HepG2 (cell line): ENCODE measurements around the gene CHI3L1. TPM values are rescaled to one million over a fixed set of nuclear protein-coding genes. Genes with fewer than 3 reads are reported as not detected.

Experiments
- ATAC-seq: fragments of 200-7000 bp; cut with Tn5 transposase; 3 replicates; pipeline ENCODE4 v1.9.1; 2020; ENCODE audit warnings: mild to moderate bottlenecking, moderate library complexity
- BruUV-seq: library from RNA; stranded (reverse); fragments of 400-500 nt; replicated peaks from 2 replicates; lab custom pipeline; 2021; lab: Mats Ljungman, UMichigan
- CTCF ChIA-PET: fragments of 300-600 bp; formaldehyde crosslinking; extraction: SDS; loops from one replicate; lab custom pipeline; 2021; ENCODE audit warnings: low total read pairs, inconsistent platforms, low intra/inter-chr PET ratio; lab: Yijun Ruan, JAX
- POLR2A ChIA-PET: fragments of 350-600 bp; sonication (Branson Sonifier 250); formaldehyde crosslinking; loops from one replicate; lab custom pipeline; 2020; ENCODE audit warnings: antibody characterized with exemption, inconsistent platforms; lab: Yijun Ruan, JAX
- DNase-seq: peaks from one replicate; pipeline ENCODE4 v3.0.0-alpha.2; 2015; ENCODE audit warnings: low spot score
- FAIRE-seq: peaks from 3 replicates; lab custom pipeline; 2011; peaks lifted over from hg19 to GRCh38; lab: Jason Lieb, UNC
- H2AFZ ChIP-seq: one replicate; pipeline ENCODE4 v1.6.1; 2011; ENCODE audit warnings: low read length, inconsistent platforms
- H3K27ac ChIP-seq: fragments of 300-600 bp; 3 replicates; pipeline ENCODE4 v1.8.0; 2011; ENCODE audit warnings: mixed run types, mild to moderate bottlenecking, mixed read lengths, low read length, inconsistent platforms; ENCODE audit not compliant: insufficient read depth; ENCODE audit errors: extremely low read length
- H3K27me3 ChIP-seq, 2 experiments: fragments of 200-600 bp in 1 of 2; 2 replicates in 1 of 2; 3 replicates in 1 of 2; pipeline versions ENCODE4 v1.6.0 to v1.8.0; 2011; ENCODE audit warnings: low read length in 2 of 2, mild to moderate bottlenecking in 2 of 2, moderate library complexity in 2 of 2, inconsistent platforms in 1 of 2; ENCODE audit not compliant: insufficient read depth in 2 of 2, control insufficient read depth in 1 of 2
- H3K36me3 ChIP-seq, 2 experiments: fragments of 200-600 bp in 1 of 2; replicated peaks in 1 of 2; 2 replicates in 1 of 2; 3 replicates in 1 of 2; pipeline versions ENCODE4 v1.5.1 to v1.8.0; 2011; ENCODE audit warnings: low read length in 2 of 2, inconsistent platforms in 1 of 2; ENCODE audit not compliant: insufficient read depth in 2 of 2, control insufficient read depth in 1 of 2
- H3K4me1 ChIP-seq: 2 replicates; pipeline ENCODE4 v1.5.1; 2012; ENCODE audit warnings: low read length, inconsistent platforms; ENCODE audit not compliant: insufficient read depth
- H3K4me2 ChIP-seq: 2 replicates; pipeline ENCODE4 v1.6.0; 2011; ENCODE audit warnings: low read depth, low read length, inconsistent platforms
- H3K4me3 ChIP-seq, 3 experiments: fragments of 200-600 bp in 1 of 3; sonication (generic), shearing (Covaris generic) in 1 of 3; replicated peaks in 1 of 3; 2 replicates each; pipeline ENCODE4 v1.5.1; 2011 to 2016; ENCODE audit warnings: low read length in 3 of 3, inconsistent platforms in 2 of 3, low read depth in 2 of 3, mild to moderate bottlenecking in 2 of 3, control low read depth in 1 of 3, mixed read lengths in 1 of 3; ENCODE audit not compliant: insufficient read depth in 1 of 3
- H3K79me2 ChIP-seq: one replicate; pipeline ENCODE4 v1.6.1; 2011; ENCODE audit warnings: low read length, inconsistent platforms; ENCODE audit not compliant: insufficient read depth
- H3K9ac ChIP-seq: 2 replicates; pipeline ENCODE4 v1.6.0; 2011; ENCODE audit warnings: mild to moderate bottlenecking, low read depth, low read length, inconsistent platforms; ENCODE audit not compliant: insufficient read depth
- H3K9me3 ChIP-seq: 2 replicates; pipeline ENCODE4 v1.5.1; 2012; ENCODE audit warnings: mild to moderate bottlenecking, low read length
- H4K20me1 ChIP-seq: 2 replicates; pipeline ENCODE4 v1.6.0; 2011; ENCODE audit warnings: inconsistent platforms, mild to moderate bottlenecking, low read length, moderate library complexity; ENCODE audit not compliant: insufficient read depth
- CREB3 ChIP-seq: sonication (generic); formaldehyde crosslinking; IDR thresholded peaks from 2 replicates; pipeline ENCODE4 v1.5.0; 2020; ENCODE audit warnings: missing genetic modification reagents
- DMAP1 ChIP-seq: IDR thresholded peaks from 2 replicates; pipeline ENCODE4 v1.6.1; 2016
- FOSL1 ChIP-seq: sonication (generic); formaldehyde crosslinking; IDR thresholded peaks from 2 replicates; pipeline ENCODE4 v1.9.0; 2021; ENCODE audit warnings: missing genetic modification reagents, borderline replicate concordance
- SP140L ChIP-seq: sonication (generic); formaldehyde crosslinking; IDR thresholded peaks from 2 replicates; pipeline ENCODE4 v1.4.0; 2020; ENCODE audit warnings: missing genetic modification reagents, borderline replicate concordance
- ZFAT ChIP-seq: sonication (generic); formaldehyde crosslinking; conservative IDR thresholded peaks from 2 replicates; pipeline ENCODE4 v1.8.1; 2023; ENCODE audit warnings: missing genetic modification reagents, inconsistent platforms
- ZNF354B ChIP-seq: sonication (generic); formaldehyde crosslinking; IDR thresholded peaks from 2 replicates; pipeline ENCODE4 v1.8.0; 2022; ENCODE audit warnings: mild to moderate bottlenecking, missing genetic modification reagents
- WGBS: methylation state at CpG from one replicate; pipeline ENCODE4 v1.1.6; 2017; ENCODE audit warnings: low lambda C conversion rate; 5-methylcytosine and 5-hydroxymethylcytosine counted together
- in situ Hi-C: cut with HindIII; loops from 2 replicates; pipeline ENCODE4 v1.10.0; 2017; ENCODE audit warnings: low pct_unique_long_range_greater_than_20kb; ENCODE audit not compliant: extremely low pct_ligation_motif_present
- intact Hi-C: fragments of 100-400 bp; cut with micrococcal nuclease; formaldehyde crosslinking; loops from one replicate; pipeline ENCODE4 v1.10.0; 2022; ENCODE audit not compliant: unreplicated experiment
- polyA plus RNA-seq, 8 experiments: library from polyadenylated mRNA; depleted of rRNA in 3 of 8; stranded (reverse) in 7 of 8; unstranded in 1 of 8; fragments of >200 nt; fragmentation: Illumina TruSeq in 4 of 8; extraction: Trizol in 4 of 8; gene quantifications; 2 replicates each; pipeline versions ENCODE4 v1.2.1 to v1.2.3, GENCODE V29; 2011 to 2016; ENCODE audit warnings: low read depth in 4 of 8, missing spikeins in 1 of 8, mixed read lengths in 1 of 8; ENCODE audit not compliant: insufficient read depth in 1 of 8
- total RNA-seq, 5 experiments: library from RNA; depleted of rRNA; stranded (reverse); fragments of >200 nt; fragmentation: Illumina TruSeq; extraction: Trizol; gene quantifications; 2 replicates each; pipeline ENCODE4 v1.2.3, GENCODE V29; 2016; ENCODE audit warnings: low read depth in 1 of 5
- TF ChIP-seq, protein P1 (sequence below): fragments of 450-650 bp; IDR thresholded peaks from 2 replicates; pipeline ENCODE4 v1.6.1; 2016
- TF ChIP-seq, protein P2 (sequence below): sonication (generic); formaldehyde crosslinking; IDR thresholded peaks from 2 replicates; pipeline ENCODE4 v1.4.0; 2020; ENCODE audit warnings: missing genetic modification reagents, mild to moderate bottlenecking, borderline replicate concordance

The CHI3L1 gene
- total and polyA plus RNA-seq, 2 of the 13 experiments (the other 11 are each of a cell fraction or from before 2014, with no cell fraction given) = 0.09 to 0.13 TPM

DNA sequence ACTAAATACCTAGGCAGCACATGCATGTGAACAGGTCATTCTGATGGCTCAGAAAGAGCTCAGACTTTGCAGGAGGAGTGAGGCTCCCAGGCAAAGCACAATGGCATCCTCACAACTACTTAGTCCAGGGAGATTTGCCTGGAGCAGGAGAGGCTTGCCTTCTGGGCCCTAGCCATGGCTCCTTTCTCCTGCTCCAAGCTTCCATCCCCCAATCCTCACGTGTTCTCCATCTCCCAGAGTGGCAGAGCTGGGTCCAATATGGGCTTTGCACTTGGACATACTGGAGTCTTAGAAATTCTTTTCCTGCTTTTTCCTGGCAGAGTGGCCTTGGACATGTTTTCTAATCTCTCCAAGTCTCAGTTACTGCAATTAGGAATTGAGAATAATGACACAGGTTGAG, 26.7 kb downstream of the CHI3L1 start:
- WGBS = 0% methylated on average over 1 of the region's 1 CpG
- DNase-seq (no peak), FAIRE-seq (no peak), ATAC-seq (no peak)
- Histone ChIP-seq H3K79me2 (no peaks in the 10 kb centered on the region), H4K20me1 (no peaks in the 10 kb centered on the region), H3K9me3 (no peaks in the 10 kb centered on the region), H3K4me3 (no peak overlapping the region), H3K9ac (no peak overlapping the region), H2AFZ (no peak overlapping the region), H3K36me3 (no peaks in the 10 kb centered on the region), H3K27me3 (peaks cover 0 to 1% of the 10 kb centered on the region in 2 experiments; a peak in 2 of 5 replicates), H3K4me2 (no peak overlapping the region), H3K4me1 (no peaks in the 10 kb centered on the region), H3K27ac (no peak overlapping the region)
- TF ChIP-seq DMAP1 (CRISPR knock-in tag) = no peak
- TF ChIP-seq ZNF354B (CRISPR knock-in tag) = no peak
- no peak for TF ChIP-seq FOSL1 (CRISPR knock-in tag)
- no peak for TF ChIP-seq SP140L (CRISPR knock-in tag)
- TF ChIP-seq, protein P1, sequence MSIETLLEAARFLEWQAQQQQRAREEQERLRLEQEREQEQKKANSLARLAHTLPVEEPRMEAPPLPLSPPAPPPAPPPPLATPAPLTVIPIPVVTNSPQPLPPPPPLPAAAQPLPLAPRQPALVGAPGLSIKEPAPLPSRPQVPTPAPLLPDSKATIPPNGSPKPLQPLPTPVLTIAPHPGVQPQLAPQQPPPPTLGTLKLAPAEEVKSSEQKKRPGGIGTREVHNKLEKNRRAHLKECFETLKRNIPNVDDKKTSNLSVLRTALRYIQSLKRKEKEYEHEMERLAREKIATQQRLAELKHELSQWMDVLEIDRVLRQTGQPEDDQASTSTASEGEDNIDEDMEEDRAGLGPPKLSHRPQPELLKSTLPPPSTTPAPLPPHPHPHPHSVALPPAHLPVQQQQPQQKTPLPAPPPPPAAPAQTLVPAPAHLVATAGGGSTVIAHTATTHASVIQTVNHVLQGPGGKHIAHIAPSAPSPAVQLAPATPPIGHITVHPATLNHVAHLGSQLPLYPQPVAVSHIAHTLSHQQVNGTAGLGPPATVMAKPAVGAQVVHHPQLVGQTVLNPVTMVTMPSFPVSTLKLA = no peak
- no peak for TF ChIP-seq ZFAT (CRISPR knock-in tag)
- TF ChIP-seq, protein P2, sequence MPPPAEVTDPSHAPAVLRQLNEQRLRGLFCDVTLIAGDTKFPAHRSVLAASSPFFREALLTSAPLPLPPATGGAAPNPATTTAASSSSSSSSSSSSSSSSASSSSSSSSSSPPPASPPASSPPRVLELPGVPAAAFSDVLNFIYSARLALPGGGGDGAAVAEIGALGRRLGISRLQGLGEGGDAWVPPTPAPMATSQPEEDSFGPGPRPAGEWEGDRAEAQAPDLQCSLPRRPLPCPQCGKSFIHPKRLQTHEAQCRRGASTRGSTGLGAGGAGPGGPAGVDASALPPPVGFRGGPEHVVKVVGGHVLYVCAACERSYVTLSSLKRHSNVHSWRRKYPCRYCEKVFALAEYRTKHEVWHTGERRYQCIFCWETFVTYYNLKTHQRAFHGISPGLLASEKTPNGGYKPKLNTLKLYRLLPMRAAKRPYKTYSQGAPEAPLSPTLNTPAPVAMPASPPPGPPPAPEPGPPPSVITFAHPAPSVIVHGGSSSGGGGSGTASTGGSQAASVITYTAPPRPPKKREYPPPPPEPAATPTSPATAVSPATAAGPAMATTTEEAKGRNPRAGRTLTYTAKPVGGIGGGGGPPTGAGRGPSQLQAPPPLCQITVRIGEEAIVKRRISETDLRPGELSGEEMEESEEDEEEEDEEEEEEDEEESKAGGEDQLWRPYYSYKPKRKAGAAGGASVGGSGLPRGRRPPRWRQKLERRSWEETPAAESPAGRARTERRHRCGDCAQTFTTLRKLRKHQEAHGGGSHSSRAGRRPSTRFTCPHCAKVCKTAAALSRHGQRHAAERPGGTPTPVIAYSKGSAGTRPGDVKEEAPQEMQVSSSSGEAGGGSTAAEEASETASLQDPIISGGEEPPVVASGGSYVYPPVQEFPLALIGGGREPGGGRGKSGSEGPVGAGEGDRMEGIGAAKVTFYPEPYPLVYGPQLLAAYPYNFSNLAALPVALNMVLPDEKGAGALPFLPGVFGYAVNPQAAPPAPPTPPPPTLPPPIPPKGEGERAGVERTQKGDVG (CRISPR knock-in tag) = no peak
- no peak for TF ChIP-seq CREB3
- ChIA-PET POLR2A (no interaction called here), CTCF (no interaction called here)
- intact Hi-C loops = no loop called here
- no TSS peak for BruUV-seq
- in situ Hi-C loops = no loop called here
